Measurements from ENCODE around the gene PFDN1.
A peak's percentile ranks its signal among the peaks of the same experiment; 100 is the strongest.
"Not testable (repeated sequence)": the region's sequence is repeated elsewhere in the genome, so short reads cannot be mapped to it uniquely, and the experiment has no call there.

PFDN1 gene, protein sequence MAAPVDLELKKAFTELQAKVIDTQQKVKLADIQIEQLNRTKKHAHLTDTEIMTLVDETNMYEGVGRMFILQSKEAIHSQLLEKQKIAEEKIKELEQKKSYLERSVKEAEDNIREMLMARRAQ

GRCh38 chr5:140302786-140303639 lies at the start of gene PFDN1:
Gene PFDN1 (minus strand): TSS chr5:140303101. CDS start chr5:140303073, 28 bp downstream.
- peak; percentile 94 for DNase-seq

GRCh38 chr5:140351609-140352334 lies 48.9 kb upstream of the PFDN1 start:
- DNase-seq = peak; percentile 85

GRCh38 chr5:140349244-140349643 lies 46.3 kb upstream of the PFDN1 start:
- DNase-seq = no peak

DNA sequence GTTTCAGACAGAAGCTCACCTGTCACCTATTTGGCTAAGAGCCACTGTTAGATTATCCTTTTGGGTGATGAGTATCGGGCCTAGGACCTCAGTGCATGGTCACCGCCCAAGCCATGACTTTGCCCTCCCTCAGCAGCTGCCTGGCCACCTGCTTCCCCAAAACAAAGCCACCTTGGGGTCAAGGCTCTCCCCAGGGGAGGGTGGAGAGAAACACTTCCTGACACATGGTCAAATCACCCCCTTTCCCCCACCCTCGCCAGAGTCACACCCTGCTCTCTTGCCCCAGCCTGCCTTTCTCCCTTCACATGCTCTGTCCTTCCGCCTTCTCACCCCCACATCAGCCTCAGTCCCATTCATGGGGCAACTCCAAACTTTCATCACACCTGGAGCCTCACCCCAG lies 45.2 kb upstream of the PFDN1 start:
- DNase-seq = no peak

- DNase-seq = no peak
Observed at GRCh38 chr5:140347360-140347759, 44.5 kb upstream of the PFDN1 start.

- peak; percentile 56 for DNase-seq
Observed at GRCh38 chr5:140346348-140347221, 43.7 kb upstream of the PFDN1 start, which contains the start of gene HBEGF. Gene HBEGF (minus strand): TSS chr5:140346603. CDS start chr5:140346328, 275 bp downstream.

GRCh38 chr5:140345919-140346347 lies 43.0 kb upstream of the PFDN1 start:
- no peak for DNase-seq

DNA sequence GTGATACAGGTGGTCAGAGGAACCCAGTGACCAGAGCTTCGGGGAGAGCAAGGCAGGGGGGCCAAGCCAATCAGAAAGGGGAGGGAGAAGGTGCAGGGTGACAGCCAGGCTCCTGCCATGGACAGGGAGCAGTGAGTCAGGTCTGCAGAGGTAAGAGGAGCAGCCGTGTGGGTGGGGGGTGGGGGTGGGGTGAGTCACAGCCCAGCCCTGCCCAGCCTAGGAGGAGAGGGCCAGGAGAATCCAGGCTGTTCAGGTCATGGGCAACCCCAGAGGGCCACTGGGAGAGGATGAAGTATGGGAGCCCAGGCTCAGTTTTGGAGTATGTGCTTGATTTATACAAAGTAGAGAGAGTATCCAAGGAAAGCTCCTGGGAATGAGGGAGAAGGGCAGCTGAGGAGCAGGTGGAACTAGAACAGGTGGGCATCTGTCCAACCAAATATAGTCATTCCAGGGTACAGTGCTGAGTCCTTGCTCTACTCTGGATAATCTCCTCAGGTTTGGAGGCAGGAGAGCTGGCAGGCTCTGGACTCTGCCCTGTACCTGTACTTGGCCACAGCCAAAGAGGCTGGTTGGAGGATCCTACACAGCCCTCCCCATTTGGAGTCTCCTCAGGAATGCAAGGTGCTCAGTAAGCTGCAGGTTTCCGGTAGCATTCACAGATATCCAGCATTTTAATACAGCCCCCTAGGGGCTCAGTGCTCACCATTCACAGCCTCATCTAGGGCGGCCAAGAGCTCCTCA lies 42.0 kb upstream of the PFDN1 start:
- no peak for DNase-seq

- not testable (repeated sequence) for DNase-seq
Observed at GRCh38 chr5:140343849-140344248, 40.9 kb upstream of the PFDN1 start.

DNA sequence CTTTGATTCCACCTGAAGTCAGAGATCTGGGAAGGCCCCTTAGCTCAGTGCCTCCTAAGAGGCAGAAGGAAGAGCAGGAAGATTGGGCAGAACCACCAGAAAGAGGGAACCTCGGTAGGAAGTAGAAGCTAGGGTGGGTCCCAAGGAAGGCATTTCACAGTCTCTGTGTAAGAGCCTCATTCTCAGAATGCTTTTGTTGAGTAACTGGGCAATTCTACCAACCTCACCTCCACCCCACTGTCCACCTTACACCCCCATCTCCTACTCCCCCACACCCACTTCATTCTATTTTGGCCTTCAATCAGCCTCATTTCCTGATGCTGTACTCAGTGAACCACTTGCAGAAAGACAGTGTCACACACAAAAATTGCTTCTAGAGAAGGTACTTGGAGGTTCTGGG lies 40.0 kb upstream of the PFDN1 start:
- DNase-seq = no peak

DNA sequence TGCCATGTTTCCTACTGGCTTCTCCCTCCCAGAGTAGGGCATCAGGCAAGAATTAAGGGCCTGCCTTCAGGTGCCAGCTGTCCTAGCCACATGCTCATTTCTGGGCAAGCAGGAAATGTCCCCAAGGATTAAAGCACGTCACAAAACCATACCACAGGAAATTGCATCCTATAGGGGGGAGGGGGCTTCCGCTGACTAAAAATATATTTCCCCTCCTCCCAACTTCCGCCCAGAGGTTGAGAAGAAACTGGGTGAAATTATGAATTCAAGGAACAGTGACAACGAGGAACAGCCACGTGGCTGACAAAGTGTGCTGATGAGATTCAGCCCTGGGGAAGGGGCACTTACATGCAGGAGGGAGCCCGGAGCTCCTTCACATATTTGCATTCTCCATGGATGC lies 39.4 kb upstream of the PFDN1 start:
- peak; percentile 57 for DNase-seq

DNA sequence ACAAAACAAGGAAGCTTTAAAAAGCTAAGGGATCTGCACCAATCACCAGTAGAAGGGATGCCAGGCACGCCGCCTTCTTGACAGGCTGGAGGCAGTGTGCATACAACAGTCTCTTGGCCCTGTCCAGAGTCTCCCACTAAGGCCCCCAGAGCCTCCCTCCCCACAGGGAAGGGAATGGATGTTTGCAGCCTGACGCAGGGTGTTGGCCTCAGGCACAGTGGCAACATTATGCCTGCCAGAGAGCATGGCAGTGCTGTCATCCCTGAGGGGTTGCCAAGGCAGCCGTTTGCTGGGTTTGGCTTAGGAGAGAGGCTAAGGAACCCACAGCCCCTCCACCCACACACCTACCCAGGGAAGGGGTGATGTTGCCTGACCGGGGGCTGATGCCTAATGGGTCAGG lies 38.7 kb upstream of the PFDN1 start:
- DNase-seq = no peak

- no peak for DNase-seq
Observed at GRCh38 chr5:140340605-140341121, 37.8 kb upstream of the PFDN1 start.

GRCh38 chr5:140339636-140340035 lies 36.7 kb upstream of the PFDN1 start:
- DNase-seq = no peak

- DNase-seq = no peak
Observed at GRCh38 chr5:140338908-140339307, 36.0 kb upstream of the PFDN1 start.

DNA sequence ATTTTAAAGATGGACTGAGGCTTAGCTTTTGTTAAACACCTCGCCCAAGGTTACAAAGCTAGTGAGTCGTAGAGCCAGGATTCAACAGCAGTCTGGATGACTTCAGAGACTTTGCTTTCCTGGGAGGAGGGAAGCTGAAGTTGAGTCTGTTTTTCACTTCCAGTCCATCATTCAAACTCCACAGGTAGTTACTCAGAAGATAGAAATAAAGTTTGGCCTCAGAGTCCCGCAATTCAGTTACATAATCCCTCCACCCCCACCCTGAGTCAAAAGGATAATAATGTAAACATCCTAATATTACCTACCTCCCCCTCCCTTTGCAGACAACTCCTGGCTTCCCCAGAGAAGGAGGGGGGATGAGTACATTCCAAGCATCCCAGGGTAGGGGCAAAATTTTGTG lies 35.4 kb upstream of the PFDN1 start:
- no peak for DNase-seq

DNA sequence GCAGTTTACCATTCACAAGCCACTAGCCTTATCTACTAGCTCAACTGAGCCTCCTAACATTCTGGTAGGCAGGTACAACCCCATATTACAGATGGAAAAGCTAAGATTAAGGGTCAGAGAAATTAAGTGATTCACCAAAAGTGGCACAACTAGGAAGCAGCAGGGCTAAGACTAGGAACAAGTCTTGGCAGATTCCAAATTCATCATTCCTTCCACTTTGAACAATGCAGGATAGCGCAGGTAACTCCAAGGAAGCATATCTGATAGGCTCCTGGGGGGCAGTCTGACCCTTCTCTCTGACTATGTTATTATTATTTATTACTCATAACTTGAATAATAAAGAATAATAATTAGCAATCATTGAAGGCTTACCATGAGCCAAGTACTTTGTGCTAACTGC lies 35.0 kb upstream of the PFDN1 start:
- no peak for DNase-seq

DNA sequence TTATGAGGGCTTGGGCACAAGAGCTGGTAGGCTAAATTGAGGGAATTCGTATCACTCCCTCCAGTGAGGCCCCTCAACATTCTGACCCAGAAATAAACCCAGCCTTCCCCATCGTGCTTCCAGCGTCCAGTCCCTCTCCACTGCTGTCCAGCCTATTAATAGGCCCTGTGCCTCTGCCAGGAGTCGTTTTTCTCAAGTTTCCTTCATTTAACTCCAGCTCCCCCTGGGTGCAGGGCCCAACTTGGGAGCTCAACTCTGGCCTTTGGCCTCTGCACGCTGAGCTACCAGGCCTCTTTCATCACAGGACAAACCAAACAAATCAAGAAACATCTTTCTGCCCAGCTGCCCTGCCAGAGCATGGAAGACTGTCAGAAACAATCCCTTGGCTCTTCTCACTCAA lies 33.5 kb upstream of the PFDN1 start:
- DNase-seq = no peak

DNA sequence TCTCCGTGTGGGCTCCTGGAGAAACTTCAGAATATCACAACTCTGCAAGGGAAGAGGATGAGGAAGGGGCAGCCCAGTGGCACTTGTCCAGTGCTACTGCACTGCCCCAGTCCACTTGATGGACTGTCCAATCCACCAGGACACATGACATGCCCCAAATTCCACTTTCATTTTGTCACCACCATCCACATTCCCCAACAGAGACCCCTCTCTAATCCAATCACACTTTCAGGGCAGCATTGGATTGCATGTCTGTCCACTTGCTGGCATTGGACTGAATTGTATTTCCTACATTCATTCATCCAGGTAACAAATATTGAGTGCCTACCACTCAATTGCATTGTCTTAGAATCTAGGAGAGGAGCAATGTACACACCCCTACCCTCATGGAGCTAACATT lies 28.7 kb upstream of the PFDN1 start:
- no peak for DNase-seq

- no peak for DNase-seq
Observed at GRCh38 chr5:140329739-140330481, 27.0 kb upstream of the PFDN1 start.

Data from CD4-positive, alpha-beta T cell treated with Interleukin-21 for 1 hour (primary cell).